ENCODE measurements around the gene SH3PXD2A. TPM values are rescaled to one million over a fixed set of nuclear protein-coding genes. Genes with fewer than 3 reads are reported as not detected.
"Not testable (repeated sequence)": the region's sequence is repeated elsewhere in the genome, so short reads cannot be mapped to it uniquely, and the experiment has no call there.

The SH3PXD2A gene
- total RNA-seq, 1 experiment from 2014 or later: 0.82 TPM

DNA sequence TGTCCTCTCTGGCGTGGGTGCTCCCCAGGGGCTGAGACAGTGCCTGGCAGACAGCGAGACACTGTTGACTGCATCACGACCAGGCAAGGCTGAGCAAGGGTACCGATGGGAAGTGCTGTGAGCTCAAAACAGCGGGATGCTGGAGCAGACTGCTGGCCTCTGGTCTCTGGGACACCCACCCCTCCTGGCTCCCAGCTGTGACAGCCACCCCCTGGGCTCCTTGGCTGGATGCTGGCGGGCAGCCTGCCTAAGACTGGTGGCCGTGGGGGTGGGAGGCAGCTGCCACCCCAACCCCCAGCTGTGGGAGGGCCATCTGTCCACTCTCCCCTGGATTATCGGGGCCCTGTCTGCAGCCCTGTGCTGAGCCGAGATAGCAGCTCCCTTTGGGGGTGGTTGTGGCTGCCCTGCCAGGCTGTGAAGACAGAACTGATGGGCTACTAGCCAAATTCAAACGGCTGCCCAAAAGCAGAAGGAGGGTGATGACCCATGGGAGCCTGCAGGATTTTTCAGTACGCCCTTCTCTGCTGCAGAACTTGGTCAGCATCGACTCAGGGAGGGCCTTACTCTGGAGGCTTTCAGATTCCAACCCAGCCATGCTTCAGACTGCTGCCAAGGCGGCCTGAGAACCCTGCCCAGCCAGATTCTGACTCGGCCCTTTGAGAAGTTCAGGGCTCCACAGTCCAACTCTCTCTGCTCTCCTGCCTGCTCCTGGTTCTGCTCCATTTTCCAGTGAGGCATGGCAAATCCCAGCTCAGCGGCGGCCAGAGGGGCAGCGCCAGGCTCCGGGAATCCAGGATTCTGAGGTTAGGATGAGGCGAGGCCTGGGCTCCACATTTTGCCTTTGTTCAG lies 236.6 kb downstream of the SH3PXD2A start:
- DNase-seq (ENCODE audit: extremely low read depth, low read depth): no peak

DNA sequence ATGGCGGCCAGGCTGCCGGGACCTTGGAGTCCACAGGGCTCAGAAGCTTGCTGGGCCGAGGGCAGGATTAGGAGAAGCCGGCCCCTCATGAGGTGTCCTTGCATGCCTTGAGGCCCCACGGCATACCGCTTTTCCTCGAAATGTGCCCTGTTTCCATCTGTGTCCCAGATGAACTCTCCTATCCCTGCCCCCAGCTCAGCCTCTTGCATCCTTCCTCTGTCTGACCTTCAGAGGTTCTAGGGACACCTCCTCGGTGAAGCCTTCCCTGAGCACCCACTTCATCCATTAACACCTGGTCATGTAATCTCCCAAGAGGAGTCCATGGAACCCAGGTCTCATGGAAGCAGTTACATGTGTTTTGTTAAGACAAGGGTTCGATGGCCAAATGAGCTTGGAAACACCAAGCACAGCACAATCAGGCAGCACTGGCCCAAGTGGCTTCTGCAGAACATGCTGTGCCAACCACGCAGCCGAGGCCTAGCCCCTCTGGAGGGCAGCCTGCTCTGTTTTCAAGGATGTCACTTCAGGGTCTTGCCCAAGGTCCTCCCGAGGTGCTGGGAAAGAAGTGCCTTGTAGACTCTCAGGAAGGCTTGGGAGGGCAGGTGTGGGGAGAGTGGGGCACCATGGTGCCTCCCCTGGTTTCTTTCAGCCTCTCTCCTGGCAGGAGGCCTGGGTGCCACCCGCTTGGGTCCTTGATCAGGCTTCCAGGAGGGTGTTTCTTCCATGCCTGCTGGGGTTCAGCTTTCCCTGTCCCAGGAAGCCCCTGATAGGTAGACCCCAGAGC lies 237.6 kb downstream of the SH3PXD2A start:
- DNase-seq (ENCODE audit: extremely low read depth, low read depth): no peak

GRCh38 chr10:103616705-103617601 lies 238.4 kb downstream of the SH3PXD2A start:
- DNase-seq (ENCODE audit: extremely low read depth, low read depth): no peak

GRCh38 chr10:103614306-103615158 lies 240.8 kb downstream of the SH3PXD2A start:
- DNase-seq (ENCODE audit: extremely low read depth, low read depth): no peak

- DNase-seq (ENCODE audit: extremely low read depth, low read depth): no peak
Observed at GRCh38 chr10:103613616-103614015, 241.8 kb downstream of the SH3PXD2A start.

- DNase-seq (ENCODE audit: extremely low read depth, low read depth): no peak
Observed at GRCh38 chr10:103612462-103613365, 242.7 kb downstream of the SH3PXD2A start.

- no peak for DNase-seq (ENCODE audit: extremely low read depth, low read depth)
Observed at GRCh38 chr10:103610921-103611511, 244.4 kb downstream of the SH3PXD2A start.

DNA sequence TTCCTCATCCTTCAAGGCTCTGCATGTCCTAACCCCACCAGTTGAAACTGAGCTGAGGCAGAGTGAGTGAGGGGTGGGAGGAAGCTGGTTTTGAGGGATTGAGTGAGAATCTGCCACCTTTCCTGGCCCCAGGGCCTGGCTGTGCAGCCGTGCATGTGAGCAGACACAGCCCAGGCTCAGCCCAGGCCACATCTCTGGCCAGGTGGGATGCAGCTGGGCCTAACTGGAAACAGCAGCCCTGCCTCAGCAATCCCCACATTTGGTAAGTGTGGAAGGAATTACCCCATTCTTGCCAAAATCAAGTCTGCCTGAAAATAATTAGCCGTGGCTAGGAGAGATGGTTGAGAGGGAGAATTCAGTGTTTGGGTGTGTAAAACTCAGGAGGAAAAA lies 245.3 kb downstream of the SH3PXD2A start:
- DNase-seq (ENCODE audit: extremely low read depth, low read depth): no peak

- DNase-seq (ENCODE audit: extremely low read depth, low read depth): no peak
Observed at GRCh38 chr10:103609231-103610082, 245.9 kb downstream of the SH3PXD2A start.

DNA sequence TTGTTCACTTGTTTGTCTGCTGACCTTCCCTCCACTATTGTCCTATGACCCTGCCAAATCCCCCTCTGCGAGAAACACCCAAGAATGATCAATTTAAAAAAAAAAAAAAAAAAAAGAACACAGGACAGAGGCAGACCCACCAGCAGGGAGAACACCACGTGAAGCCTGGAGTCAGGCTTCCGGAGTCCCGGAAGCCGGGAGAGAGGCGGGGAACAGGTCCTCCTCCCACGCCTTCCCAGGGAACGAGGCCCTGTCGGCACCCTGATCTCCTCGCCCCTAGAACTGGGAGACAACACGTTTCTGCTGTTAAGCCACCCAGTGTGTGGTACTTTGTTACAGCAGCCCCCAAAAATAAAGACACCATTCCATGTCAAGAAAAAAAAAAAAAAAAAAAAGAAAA lies 247.3 kb downstream of the SH3PXD2A start:
- DNase-seq (ENCODE audit: extremely low read depth, low read depth): not testable (repeated sequence)

GRCh38 chr10:103607051-103607450 lies 248.3 kb downstream of the SH3PXD2A start:
- not testable (repeated sequence) for DNase-seq (ENCODE audit: extremely low read depth, low read depth)

DNA sequence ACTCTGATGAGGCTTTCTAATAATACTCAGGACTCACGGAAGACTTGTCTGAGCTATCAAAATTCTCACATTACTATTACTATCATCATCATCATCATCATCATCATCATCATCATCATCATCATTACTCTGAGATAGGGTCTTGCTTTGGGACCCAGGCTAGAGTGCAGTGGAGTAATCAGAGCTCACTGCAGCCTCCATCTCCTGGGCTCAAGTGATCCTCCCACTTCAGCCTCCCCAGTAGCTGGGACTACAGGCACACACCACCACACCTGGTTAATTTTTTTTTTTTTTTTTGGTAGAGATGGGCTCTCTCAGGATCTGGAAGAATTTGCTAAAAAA lies 249.3 kb downstream of the SH3PXD2A start:
- not testable (repeated sequence) for DNase-seq (ENCODE audit: extremely low read depth, low read depth)

- peak; percentile 50 for DNase-seq (ENCODE audit: extremely low read depth, low read depth)
Observed at GRCh38 chr10:103605359-103606096, 249.8 kb downstream of the SH3PXD2A start.

DNA sequence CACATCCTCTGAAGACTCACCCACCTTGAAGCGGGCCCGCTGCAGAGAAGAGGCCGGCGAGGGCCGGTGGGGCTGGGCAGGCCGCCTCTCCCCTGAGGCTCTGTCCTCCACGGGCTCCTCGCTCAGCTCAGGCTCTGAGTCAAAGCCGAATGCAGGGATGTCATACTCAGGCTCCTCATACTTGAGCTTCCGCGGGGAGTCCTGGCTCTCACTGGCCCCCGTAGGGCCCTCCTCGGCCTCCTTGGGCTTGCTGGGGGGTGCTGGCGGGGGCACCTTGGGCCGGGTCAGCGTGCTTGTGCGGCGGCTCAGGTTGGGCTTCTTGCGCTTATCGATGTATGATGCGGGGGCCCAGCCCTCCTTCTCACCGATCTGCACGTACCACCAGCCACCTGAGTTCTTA lies 252.0 kb downstream of the SH3PXD2A start:
- DNase-seq (ENCODE audit: extremely low read depth, low read depth): no peak

DNA sequence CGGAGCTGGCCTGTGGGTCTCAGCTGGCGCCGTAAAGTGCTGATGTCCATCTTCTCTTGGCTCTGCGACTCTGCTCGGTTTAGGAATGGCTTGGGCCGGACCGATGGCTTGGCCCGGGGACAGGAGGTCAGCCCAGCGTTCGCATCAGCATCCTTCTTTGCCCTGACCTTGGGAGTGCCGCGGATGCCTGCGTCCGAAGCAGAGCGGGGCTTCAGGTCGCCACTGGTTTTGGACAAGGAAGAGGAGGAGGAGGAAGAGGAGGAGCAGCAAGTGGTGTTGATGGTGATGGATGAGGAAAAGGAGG lies 252.6 kb downstream of the SH3PXD2A start:
- no peak for DNase-seq (ENCODE audit: extremely low read depth, low read depth)

DNA sequence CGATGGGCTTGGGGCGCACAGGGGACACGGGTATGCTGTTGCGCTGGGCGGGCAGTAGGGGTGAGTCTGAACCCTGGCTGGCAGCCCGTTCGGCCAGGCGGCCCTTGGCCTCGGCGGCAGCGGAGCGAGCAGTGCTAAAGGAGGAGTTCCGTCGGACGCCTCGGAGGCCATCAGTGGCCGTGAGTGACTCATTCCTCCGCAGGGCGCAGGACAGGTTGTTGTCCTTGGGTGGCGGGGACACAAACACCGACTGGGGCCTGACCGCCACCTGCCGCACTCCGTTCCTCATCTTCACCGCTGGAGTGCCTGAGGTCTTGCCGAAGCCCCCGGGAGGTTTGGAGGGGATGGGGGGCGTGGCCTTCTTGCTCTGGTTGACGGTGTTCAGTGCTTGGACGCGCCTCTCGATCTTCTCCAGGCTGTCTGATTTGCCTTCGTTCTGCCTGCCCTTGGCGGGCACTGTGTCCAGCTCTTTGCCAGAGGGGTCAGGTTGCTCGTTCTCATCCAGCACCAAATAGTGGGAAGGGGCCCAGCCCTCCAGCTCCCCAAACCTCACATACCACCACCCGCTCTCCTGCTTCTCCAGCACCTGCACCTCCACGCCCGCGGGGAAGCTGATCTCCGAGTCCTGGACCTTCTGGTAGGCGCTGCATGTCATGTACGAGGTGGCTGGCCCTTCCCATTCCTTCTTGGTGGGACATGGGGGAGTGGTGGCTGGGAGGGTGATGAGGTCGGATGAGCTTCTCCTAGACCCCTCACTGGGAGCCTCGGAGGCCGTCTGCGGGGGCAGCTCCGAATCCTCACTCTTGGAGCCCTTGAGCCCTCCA lies 253.1 kb downstream of the SH3PXD2A start:
- DNase-seq (ENCODE audit: extremely low read depth, low read depth): no peak

Data from NCI-H460 (cell line).